Coronary artery (tissue), 2 donors: Measurements from ENCODE around the gene TRIM8.

Experiments
- DNase-seq: peaks from one replicate; pipeline ENCODE4 v3.0.0-alpha.2; 2017; ENCODE audit warnings: low spot score
- H3K27ac ChIP-seq, 2 donors: fragments of 200-600 bp; sonication (generic); one replicate each; pipeline ENCODE4 v1.5.1; 2016 to 2019
- H3K4me3 ChIP-seq: fragments of 200-600 bp; sonication (generic); 2 replicates; pipeline ENCODE4 v1.5.1; 2016; ENCODE audit warnings: mild to moderate bottlenecking, moderate library complexity
- CTCF ChIP-seq: fragments of 200-600 bp; sonication (generic); IDR thresholded peaks from one replicate; pipeline ENCODE4 v1.5.1; 2019; ENCODE audit warnings: antibody characterized with exemption

The TRIM8 gene

DNA sequence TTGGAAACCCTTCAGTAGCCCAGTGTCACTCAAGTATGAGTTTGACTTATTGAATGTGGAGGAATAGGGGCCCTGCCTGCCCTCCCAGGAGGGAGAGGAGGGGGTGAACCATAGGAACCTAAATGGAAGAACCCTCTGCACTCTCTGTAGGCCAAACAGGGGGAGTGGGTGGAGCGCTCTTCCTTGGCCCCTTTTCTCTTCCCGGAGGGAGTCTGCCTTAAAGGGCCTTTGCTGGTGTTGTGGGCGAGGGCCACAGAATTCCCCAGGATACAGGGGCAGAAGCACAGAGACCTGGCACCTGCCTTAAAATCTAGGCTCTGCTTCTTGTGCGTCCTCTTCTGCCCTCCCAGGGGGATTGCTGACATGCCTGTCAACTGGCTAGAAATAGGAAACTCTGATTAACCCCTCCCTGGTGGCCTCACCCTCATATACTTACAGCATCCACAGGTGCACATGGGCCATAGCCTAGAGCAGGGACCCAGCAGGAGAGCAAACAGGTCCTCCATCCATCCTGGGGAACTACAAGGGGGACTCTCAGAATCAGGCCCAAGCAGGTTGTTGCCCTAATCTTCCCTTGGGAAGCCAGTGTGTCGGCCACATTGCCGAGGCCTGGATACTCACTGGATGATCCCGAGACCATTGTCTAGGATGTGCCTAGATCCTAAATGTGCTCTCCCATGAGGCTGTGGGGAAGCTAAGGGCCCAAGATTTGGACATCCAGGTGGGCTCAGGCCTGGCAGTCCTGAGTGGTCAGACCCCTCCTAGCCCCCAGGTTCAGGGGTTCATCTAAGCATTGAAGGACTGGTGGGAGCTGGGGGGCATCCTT is 3.4 kb downstream of the TRIM8 start:
- Histone ChIP-seq H3K4me3 (peak overlapping the region; percentile 77), H3K27ac (peak overlapping the region; percentile 93 to 100)
- peak; percentile 73 for DNase-seq
- TF ChIP-seq CTCF, result no peak

DNA sequence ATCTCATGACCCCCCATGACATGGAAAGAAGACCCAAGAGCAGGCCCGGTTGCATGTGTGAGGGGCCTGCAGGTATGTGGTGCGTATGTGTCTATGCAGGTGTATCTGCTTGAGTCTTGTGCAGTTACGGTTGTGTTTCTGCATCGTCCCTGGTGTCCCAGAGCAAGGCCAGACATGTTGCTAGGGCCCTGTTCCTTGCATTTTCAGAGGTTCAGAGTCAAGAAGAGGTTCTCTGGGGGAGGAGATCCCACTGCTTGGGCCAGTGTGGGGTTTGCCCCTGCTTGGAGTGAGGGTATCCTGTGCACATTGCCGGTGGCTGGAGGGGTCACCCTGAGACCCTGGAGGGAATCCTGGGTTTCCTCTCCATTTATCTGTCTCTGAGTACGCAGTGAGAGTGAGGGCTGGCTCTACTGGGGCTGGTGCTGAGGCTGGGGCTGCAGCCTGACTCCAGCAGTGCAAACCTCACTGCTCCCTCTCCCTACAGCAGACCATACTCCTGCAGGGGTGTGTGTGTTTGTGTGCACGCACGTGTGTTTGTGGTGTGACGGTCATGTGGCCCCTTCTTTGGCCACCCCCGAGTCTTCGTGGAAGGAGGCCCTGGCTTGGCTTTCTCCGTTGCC is 4.1 kb downstream of the TRIM8 start:
- no peak for TF ChIP-seq CTCF
- H3K27ac ChIP-seq, result peak overlapping the region; percentile 93 to 100
- H3K4me3 ChIP-seq, result peak overlapping the region; percentile 77
- no peak for DNase-seq

DNA sequence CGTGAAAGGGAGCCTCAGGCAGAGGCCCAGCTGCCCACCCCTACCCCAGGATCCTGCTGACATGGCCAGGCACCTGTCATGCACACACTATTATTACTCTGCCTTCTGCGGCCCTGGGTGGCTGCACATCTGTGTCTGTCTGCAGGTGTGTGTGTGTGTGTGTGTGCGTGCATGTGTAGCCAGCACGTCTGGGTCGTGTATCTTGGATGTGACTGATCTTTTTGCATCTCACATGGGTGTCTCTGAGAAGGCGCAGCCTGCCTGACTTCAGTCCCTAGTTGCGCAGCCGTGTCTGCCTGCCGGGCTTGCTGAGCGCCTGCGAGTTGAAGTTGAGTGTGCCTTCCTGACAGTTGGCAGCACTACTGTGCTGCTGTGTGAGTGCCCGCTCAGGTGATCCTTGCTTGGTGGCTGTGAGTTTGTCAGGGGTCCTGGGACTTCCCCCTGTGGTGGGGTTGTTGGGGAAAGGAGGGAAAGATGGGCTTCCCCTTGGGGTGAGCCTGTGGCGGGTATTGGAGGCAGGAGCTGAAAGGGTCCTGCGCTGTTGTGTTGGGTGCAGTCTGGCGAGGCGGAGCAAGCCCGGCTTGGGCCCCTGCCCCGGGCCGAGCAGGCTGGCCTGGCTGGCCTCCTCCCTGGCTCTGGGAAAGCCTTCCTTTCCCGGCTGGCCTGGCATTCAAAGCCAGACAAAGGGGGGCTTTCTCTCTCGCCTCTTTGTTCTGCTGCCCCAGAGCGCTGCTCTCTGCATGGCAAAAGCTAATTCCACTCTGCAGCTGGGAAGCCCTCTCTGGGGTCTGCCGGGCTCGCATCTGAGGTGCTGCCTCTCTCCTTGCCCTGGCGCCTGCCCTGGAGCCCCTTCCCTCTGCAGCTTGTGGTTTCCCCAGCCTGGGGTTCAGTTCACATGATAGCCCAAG is 4.9 kb downstream of the TRIM8 start:
- H3K4me3 ChIP-seq, result peak overlapping the region; percentile 77
- no peak for DNase-seq
- TF ChIP-seq CTCF, result no peak
- peak overlapping the region; percentile 8 to 100 for H3K27ac ChIP-seq

DNA sequence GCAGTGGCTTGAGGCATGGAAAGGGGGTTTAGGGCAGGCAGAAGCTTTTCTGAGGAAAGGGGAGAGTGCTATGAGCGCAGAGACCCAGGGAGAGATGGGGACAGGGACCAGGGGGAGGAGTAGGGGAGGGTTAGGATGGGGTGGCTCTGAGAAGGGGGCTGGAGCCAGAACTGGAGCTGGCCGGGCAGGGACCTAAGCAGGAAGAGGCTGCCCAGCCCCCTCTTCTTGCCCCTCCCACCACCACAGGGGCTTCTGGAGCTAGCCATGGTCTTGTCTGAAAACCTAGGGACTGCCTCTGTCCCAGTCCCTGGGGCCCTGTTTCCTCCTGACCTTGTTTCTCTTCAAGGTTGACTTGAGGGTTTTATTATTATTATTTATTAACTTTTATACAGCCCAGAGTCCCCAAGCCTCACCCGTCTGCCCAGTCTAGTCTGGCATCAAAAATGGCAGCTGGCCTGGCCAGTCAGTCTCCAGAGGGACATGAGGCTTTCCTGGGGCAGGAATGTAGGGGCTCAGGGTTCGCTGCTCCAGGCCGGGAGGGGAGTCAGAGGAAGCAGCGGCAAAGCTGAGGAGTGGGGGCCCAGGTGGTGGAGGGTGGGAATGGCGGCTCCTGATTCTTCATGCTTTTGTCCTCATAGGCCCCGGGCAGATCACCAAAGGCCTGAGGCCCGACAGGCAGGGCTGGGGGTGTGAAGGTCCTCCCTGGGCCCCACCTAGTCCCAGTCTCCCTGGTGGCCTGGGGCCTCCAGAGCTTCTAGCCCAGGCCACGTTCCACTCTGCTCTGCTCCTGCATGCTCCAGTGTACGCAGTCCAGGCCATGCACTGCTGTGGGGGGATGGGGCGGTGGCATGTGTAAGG is 5.7 kb downstream of the TRIM8 start:
- Histone ChIP-seq H3K4me3 (peak overlapping the region; percentile 77), H3K27ac (peak overlapping the region; percentile 8 to 100)
- no peak for DNase-seq
- no peak for TF ChIP-seq CTCF

- DNase-seq, result no peak
- peak overlapping the region; percentile 8 to 100 for H3K27ac ChIP-seq
- no peak for TF ChIP-seq CTCF
- H3K4me3 ChIP-seq, result peak overlapping the region; percentile 77
Measured at GRCh38 chr10:102650655-102651454, 6.6 kb downstream of the TRIM8 start.
